ENCODE data around the gene ACO1.

Gene ACO1

DNA sequence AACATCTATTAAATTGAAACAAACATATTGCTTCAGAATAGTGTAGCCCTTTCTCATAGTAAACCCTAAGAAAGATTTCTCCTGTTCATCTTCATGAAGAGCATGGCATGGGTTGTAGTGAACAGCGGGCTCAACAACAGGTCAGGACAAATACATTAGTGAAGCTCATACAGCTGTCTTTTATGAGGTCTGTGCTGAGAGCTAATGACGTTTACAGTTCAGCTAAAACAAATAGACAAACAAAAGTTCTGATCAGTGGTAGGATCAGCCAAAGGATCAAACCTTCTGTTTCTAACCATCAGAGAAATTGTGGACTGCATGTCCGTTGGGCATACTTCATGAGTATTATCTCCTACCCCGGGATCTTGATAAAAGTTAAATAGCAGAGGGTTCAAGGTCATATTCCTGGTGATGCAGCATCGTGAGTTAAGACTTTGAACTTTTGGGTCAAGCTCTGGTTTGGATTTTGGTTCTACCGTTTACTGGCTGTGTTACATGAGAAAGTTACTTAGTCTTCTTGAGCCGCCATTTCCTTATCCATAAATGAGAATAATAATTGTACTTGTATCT is 37.9 kb downstream of the ACO1 start:
- DNase-seq (ENCODE audit: low spot score), result no peak

DNA sequence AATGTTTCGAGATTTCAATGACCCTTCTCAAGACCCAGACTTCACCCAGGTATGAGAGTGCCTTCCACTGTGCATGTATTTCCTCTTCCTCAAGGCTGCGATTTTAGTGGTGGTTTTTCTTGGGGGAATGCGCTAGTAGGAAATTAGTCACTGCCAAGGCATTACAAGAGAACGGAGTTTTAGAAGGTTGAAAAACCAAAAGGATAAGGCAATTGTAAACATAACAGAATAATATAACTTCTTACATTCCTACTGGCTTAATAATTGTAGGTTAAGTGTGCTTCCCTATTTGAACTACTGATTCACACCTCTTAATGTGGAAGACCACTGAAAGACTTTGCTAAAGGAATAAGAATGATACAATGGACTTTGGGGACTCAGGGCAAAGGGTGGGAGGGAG is 38.9 kb downstream of the ACO1 start:
- no peak for DNase-seq (ENCODE audit: low spot score)

DNA sequence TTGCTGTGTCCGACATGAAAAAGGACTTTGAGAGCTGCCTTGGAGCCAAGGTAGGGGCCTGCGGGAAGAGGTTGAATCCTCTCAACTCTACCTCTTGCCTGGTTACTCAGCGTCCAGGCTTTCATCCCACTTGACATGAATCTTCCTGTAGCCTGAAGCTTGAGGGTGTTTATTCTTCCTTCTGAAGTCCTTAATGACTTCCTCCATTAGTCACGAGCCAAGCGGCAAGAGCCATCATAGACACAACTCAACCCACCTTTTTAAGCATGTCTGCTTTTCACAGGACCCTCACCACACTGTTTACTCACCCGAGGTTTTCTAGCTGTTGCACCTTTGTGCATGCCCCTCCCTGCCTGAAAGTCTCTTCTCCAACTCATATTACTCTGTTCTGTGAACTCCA is 40.2 kb downstream of the ACO1 start:
- DNase-seq (ENCODE audit: low spot score), result no peak

DNA sequence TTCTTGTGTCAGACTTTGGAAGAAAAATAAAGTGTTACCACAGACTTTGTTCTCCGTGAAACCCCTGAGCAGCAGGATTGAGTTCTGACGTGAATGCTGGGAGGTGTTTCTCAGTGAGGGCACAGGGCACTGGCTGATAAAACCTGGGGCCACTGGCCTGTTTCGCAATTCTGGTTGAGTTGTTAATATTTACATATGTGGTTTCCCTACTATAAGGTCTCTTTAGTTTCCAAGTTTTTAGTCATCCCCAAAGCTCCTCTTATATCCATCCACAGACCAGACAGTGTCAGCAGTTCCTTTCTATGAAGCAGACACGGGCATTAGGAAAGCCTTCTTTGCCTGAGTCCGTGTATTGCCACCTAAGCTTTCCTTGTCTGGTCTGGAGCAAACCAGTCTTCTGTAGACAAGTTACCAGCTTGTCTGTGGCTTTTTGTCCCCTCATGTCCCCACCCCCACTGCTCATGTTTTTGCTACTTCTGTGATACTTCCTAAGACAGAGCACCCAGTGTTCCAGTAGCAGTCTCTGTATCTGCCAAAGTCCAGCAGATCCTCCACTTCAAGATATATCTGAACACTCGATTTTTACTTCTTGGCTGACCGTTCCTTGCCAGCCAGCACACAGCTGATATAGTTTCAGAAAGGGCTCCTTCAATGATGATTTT is 42.0 kb downstream of the ACO1 start:
- DNase-seq (ENCODE audit: low spot score), result no peak

DNA sequence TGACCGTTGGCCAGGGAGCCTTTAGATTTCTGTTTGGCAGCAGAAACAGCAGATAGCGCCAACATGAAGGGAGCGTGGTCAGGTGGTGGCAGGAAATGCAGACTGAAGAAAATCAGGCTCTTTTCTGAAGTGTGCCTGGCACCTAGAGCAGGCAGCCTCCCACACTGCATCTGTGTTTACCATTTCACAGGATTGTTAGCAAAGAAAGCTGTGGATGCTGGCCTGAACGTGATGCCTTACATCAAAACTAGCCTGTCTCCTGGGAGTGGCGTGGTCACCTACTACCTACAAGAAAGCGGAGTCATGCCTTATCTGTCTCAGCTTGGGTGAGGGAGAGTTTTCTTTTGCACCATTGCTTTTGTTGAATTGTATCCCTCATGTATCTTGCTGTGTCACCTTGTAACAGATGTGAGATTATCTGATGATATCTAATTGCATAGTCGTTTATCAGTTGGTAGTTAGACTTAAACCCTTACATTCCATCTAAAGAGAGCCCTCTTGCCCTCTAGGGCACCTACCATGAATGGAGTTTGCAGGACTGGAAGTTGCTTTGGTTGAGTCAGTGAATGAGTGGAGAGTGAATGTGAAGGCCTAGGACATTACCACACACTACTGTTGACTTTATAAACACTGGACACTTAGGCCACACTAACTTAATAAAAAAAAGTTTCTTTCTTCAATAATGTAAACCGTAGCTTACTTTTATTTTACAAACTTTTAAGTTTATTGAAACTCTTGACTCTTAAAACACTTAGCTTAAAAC is 42.8 kb downstream of the ACO1 start:
- no peak for DNase-seq (ENCODE audit: low spot score)

DNA sequence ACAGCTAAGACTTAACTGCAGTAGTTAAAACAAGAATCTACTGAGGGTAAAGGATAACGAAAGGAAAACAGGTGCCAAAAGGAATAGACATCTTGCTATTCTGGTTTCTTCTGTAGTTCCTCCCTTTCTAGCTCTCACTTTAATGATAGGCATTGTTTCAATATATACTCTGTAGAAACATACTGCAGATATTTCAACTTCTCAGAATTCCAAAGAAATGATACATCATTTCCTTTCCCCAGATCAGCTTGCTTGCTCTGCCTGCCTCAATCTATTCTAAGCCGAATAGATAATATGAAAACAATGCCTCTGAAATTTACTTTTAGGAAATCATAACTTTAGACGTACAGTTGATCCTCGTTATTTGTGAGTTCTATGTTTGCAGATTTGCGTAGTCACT is 46.3 kb downstream of the ACO1 start:
- no peak for DNase-seq (ENCODE audit: low spot score)

DNA sequence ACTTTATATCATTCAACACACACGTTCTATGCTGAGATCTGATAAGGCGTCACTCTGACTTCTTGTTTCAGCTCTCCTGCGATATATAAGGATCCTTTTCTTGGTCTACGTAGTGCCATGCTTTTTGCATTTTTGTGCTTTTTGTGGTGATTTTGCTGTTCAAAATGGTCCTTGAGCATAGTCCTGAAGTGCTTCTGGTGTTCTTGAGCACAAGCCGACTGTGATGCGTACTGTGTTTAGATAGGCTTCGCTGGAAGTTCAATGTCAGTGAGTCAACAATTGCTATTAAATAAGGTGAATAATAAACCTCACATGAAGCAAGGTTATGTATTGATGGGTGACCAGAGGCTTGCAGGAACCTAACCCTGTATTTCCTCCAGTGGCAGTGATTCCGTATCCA is 46.8 kb downstream of the ACO1 start:
- DNase-seq (ENCODE audit: low spot score), result no peak

DNA sequence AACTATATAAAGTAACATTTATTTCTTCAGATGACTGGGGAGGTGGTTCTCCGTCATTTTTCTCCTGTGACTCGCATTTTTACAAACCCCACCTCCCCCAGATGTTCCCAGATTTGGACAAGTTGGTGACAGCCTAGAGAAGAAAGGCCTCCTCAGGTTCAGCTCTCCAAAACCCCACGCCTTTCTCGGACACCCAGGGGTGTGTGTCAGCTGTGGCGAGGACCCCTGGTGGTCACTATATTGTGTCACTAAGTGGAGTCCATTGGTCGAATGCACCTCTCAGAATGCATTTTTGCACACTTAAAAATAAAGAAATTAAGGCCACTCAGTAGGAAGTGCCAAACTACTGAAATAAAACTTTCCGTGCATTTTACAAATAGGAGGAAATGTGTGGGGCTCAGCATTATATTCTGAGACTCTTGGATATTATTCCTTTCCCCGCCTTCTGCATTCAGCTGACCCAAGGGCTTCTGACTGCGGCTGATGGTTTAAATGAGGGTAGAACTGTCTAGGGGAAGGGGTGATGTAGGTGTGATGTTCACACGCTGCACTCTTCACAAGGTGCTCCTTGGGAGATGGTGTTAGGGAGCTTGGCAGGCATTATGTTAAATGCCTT is 47.6 kb downstream of the ACO1 start:
- peak; percentile 52 for DNase-seq (ENCODE audit: low spot score)

DNA sequence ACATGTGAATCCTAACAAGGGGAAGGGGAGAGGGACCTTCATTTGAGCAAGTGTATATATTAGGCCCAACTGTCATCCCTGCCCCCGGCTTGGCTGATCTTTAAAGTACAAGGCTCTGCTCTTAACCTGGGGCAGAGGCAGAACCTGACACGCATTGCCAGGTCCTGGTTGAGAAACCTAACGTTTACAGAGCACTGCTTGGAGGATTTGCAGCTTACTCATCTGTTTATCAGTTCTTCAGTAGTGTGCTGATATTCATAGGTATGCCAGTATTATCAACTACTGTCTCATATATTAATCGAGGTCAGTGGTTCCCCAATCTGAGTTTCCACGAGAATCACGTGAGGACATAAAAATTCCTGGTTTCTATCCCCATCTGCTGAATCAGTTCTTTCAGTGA is 50.4 kb downstream of the ACO1 start:
- no peak for DNase-seq (ENCODE audit: low spot score)

DNA sequence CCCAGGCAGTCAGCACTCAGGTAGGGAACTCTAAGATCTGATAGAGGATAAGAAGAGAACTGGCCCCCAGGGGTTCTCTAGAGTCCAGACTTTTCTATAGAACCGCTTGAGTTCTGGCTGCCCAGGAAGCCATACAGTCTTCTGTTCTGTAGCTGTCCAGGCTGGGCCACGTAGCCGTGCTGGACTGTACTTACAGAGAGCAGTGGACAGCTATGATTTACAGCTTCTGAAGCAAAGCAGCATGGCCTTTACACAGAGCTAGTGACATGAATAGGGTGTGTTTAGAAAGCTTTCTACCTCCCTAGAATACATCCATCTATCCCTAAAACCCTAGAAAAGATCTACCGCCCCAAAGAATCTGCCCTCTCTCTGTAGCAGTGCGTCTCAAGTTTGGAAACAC is 57.2 kb downstream of the ACO1 start:
- DNase-seq (ENCODE audit: low spot score), result no peak

DNA sequence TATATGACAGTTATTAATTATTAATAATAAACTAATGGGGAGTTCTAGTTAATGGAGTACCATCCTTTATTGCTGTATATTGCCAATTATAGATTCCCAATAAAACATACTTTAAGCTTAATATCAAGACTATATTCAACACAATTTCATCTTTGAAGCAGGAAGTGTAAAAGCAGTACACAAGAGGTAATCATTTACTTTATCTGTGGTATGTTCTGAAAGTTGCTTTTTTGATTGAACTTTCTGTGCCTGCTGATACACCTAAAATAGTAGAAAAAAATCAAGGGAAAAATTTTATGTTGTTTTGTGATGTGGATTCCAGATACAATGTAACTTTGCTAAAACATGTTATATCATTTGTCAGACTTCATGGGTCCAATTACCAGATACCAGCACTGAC is 58.0 kb downstream of the ACO1 start:
- DNase-seq (ENCODE audit: low spot score), result no peak

DNA sequence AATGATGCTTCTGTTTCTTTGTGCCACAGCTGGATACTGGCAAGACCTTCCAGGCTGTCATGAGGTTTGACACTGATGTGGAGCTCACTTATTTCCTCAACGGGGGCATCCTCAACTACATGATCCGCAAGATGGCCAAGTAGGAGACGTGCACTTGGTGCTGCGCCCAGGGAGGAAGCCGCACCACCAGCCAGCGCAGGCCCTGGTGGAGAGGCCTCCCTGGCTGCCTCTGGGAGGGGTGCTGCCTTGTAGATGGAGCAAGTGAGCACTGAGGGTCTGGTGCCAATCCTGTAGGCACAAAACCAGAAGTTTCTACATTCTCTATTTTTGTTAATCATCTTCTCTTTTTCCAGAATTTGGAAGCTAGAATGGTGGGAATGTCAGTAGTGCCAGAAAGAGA is 65.5 kb downstream of the ACO1 start:
- no peak for DNase-seq (ENCODE audit: low spot score)

DNA sequence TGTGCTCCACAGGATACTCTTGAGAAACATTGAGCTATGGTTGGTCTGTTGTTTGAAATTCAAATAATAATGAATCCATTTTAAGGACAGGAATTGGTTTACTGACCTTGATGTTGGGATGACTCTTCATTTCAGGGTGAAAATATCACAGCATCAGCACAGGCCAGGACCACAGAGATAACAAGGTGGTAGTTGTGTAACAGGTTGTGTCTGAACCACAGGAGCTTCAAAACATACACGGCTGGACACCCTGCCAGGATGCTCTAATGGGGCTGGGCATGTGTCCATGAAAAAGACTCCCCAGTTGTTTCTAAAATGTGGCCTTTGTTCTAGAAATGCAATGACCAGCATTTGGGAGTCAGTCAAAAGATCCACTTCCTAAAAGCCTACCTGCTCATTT is 69.8 kb downstream of the ACO1 start:
- DNase-seq (ENCODE audit: low spot score), result no peak

DNA sequence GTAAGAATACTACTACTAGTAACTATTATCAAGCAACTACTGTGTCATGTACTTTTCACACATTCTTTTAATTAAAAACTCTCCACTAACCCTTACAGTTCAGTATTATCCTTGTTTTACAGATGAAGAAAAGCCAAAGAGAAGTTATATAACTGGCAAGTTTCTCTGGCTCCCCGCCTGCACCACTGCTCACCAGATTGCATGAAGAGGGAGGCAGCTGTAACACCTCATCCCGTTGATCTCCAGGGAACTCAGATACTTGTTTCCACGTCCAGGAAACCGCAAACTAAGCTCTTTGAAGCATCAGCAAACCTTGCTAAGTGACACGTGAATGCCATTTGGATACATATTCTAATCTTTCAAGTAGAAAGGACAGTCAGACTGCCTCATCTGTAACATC is 71.3 kb downstream of the ACO1 start:
- no peak for DNase-seq (ENCODE audit: low spot score)

DNA sequence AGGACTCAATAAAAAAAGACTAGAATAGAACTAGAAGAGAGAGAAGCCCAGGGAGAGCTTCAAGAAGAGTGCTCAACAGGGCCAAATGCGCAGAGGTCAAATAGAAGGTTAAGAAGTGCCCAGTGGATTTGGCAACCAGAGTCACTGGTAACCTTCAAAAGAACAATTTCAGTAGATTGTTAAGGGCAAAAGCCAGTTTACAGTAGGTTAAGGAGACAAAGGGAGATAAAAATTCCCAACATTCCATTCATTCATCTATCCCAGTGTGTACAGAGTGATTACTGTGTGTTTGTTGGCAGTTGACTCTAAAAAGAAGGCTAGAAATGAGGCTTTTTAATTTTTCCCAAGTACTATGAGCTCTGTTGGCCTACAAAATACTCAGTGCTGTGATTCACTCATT is 72.1 kb downstream of the ACO1 start:
- no peak for DNase-seq (ENCODE audit: low spot score)

DNA sequence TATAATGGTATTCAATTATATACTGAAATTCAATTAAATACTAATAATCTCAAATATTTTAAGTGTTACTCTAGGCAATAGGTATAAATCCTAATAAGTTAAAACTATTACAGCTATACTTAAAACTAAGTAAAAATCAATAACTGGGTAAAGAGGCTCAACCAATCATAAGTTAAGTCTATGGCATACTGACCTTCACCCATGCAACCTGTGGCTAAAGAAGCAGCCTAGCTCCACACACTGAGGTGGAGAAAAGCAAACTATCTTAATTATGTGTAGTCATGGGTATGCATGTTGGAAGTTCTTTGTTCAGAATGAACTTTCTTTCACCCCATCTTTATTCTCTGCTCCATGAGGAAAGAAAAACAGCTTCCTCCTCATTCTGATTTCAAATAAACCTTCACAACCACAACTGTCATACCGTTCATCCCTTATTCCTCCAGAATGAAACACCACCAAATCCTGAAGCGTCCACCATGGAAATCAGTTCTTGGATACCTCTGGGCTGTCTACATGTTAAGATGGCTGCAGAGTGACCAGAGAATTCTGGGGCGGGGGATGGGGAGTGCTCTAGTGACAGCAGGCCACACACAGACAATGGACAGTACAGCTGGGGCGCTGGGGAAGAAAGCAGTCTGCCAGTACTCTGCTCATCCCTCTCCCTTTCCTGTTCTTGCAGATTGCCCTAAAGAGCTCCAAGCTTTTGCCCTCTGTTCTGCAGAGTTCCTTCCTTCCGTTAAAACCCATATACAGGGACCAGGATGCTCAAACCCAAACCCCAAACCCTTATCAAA is 79.3 kb downstream of the ACO1 start:
- peak; percentile 50 for DNase-seq (ENCODE audit: low spot score)

DNA sequence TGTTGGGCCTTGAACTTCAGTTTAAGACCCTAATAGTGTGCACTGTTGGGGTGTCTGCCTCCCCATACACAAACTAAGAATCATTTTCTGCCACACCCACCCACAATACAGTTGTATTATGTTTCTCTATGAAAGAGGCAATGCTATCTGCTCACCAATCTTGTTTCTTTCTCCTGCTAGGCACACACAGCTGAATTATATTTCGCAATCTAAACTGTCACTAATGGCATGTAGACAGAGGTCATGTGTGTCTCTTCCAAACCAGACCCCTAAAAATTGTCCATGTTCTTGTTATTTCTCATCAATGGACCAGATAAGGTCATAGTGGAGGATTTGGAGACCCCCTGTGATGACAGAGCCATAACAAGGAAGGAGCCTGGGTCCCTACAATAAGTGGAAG is 84.3 kb downstream of the ACO1 start:
- DNase-seq (ENCODE audit: low spot score), result no peak

DNA sequence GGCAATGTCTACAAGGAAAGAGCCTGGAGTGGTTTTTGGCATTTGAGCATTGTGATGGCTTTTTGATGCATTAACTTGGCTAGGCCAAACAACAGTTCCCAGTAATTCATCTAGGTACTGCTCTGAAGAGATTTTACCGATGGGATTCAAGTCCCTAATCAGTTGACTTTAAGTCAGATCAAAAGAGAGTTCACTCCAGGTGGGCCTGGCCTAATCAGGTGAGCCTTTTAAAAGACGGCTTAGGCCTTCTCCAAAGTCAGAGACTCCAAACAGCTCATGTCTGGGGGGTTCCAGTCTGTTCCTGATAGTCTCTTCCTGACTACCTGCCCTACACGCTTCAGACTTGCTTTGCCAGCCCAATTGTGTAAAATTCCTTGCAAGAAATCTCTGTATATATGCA is 87.9 kb downstream of the ACO1 start:
- DNase-seq (ENCODE audit: low spot score), result no peak

DNA sequence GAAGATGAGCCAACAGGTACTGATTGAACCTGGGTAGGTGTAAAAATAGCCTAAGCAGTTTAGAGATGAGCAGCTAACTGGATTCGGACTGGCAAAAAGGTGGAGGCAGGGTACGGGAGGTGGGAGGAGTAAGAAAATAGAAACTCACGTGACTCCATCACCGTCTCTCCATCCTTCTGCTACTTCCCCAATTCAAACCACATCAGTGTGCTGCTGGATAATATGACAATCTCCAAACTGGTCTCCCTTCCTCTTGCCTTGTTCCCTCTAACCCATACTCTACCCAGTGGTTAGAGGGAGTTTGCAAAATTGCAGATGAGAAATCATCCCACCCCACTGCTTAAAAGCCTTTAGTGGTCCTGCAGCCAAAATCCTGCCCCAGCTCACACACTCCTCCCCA is 98.9 kb downstream of the ACO1 start:
- DNase-seq (ENCODE audit: low spot score), result no peak

DNA sequence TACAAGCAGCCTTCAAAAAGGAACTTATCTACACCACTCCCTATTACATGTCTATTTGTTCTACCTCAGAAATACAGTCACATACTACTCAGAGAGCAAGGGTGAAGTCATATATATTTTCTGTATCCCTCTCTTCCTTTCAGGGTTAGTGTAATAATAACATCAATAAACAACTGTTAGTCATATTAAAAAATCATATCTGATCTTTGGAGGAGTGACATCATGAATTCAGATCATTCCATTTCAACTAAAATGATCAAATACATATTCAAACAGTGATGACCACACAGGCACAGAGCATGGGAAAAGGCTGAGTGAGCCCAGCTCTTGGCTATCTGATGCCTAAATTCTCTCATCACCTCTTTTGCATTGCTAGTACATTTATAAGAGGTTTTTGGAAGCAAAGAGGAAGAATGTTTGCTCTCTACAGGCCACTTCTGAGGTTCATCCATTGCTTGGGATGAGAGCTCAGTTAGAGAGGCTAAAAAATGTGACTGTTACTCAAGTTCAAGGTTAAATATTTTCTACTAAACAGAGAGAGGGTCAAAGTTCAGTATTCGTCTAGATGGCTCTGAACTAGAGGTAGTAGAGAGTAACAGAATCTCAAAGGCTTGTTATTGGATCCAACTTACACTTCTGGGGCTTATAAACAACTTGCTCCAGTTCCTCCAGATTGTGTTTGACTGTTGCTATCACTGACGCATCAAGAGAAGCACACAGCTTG is 102.6 kb downstream of the ACO1 start:
- DNase-seq (ENCODE audit: low spot score), result no peak

DNA sequence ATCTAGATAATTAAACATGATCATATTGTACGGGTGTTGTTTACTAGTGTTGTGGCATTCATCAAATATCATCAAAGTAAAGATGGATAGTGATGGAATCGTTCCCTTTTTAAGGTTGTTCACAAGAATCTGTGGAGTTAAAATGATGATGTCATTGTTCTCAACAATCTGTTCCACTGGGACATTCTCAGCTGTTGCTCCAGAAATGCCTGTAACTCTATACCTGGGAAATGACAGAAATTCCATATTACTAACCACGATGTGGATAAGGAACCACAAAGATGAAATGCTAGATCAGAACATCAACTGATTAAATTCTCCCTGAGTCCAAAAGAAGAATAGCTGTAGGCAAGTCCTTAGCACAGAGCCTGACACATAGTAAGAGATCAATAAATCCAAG is 103.5 kb downstream of the ACO1 start:
- no peak for DNase-seq (ENCODE audit: low spot score)

DNA sequence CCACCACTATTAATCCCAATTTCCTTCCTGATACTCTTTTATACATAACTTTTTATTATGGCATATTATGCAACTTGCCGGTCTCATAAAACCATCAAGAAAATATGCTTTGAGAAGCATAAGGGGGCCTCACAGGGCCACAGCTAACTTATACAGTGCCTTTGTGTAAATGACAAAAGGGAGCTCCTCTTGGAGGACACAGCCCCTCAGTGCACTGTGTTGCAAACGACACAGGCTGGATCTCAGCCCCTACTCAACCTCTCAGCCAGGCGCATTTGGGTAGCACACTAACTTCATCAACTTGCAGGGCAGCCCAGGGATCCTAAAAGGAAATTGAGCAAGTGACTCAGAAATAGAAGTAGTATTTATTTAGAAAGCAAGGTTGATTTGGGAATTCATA is 106.2 kb downstream of the ACO1 start:
- DNase-seq (ENCODE audit: low spot score), result no peak

Measured in ecto neural progenitor cell (in vitro differentiated cells).